Vagina (tissue), 2 donors: ENCODE measurements around the gene ARHGAP5.

Experiments used
- POLR2A ChIP-seq, 2 donors: fragments of 450-650 bp; IDR thresholded peaks; one replicate each; pipeline ENCODE4 v1.6.1; 2017; ENCODE audit warnings: antibody characterized with exemption in 2 of 2, mild to moderate bottlenecking in 2 of 2, moderate library complexity in 2 of 2
- POLR2AphosphoS5 ChIP-seq, 2 donors: sonication (generic); formaldehyde crosslinking; IDR thresholded peaks; one replicate each; pipeline ENCODE4 v1.9.0; 2017; ENCODE audit warnings: antibody characterized with exemption in 2 of 2, mild to moderate bottlenecking in 2 of 2, low read depth in 1 of 2; ENCODE audit not compliant: insufficient read depth in 1 of 2
- TF ChIP-seq, protein P1 (sequence below), 3 experiments: fragments of 450-650 bp in 2 of 3; fragments of 200-600 bp in 1 of 3; sonication (generic) in 1 of 3; IDR thresholded peaks; one replicate each; pipeline ENCODE4 v1.5.1; 2017 to 2019; ENCODE audit warnings: antibody characterized with exemption in 3 of 3, mild to moderate bottlenecking in 2 of 3, moderate library complexity in 2 of 3

DNA sequence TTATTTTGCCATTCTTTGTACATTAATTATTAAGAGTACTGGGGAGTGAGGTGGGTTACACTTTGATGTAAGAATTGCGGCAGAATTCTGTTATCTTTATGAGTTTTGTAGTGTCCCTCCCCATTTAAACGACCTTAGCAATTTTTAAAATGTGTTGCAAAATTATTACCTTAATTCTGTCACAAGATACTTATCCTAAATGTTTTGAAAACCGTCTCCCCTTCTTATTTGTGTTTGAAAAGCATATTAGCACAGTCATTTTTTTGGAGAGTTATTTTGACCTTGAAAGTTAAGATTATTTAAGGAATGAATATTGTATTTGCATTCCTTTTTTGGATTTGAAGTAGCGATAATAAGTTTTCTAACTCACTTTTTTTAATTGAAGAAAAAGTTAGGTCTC lies 2.2 kb downstream of the ARHGAP5 start:
- TF ChIP-seq, protein P1, sequence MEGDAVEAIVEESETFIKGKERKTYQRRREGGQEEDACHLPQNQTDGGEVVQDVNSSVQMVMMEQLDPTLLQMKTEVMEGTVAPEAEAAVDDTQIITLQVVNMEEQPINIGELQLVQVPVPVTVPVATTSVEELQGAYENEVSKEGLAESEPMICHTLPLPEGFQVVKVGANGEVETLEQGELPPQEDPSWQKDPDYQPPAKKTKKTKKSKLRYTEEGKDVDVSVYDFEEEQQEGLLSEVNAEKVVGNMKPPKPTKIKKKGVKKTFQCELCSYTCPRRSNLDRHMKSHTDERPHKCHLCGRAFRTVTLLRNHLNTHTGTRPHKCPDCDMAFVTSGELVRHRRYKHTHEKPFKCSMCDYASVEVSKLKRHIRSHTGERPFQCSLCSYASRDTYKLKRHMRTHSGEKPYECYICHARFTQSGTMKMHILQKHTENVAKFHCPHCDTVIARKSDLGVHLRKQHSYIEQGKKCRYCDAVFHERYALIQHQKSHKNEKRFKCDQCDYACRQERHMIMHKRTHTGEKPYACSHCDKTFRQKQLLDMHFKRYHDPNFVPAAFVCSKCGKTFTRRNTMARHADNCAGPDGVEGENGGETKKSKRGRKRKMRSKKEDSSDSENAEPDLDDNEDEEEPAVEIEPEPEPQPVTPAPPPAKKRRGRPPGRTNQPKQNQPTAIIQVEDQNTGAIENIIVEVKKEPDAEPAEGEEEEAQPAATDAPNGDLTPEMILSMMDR (IDR thresholded peaks at IDR 0.05) = no peak
- TF ChIP-seq POLR2A (IDR thresholded peaks at IDR 0.05) (no peak), POLR2AphosphoS5 (IDR thresholded peaks at IDR 0.05; ENCODE audit: insufficient read depth in 1 of 2, low read depth in 1 of 2) (no peak)
